Prostate gland (tissue), 2 donors: ENCODE measurements around the gene TGFBR3L.

Experiments used
- CTCF ChIP-seq, 4 experiments: fragments of 200-600 bp in 2 of 4; fragments of 450-650 bp in 2 of 4; sonication (generic) in 2 of 4; IDR thresholded peaks; 1 replicate in 3 of 4; 2 replicates in 1 of 4; pipeline ENCODE4 v1.5.1; 2016 to 2019; ENCODE audit warnings: antibody characterized with exemption in 4 of 4, mild to moderate bottlenecking in 2 of 4, moderate library complexity in 2 of 4
- POLR2A ChIP-seq: fragments of 450-650 bp; IDR thresholded peaks from one replicate; pipeline ENCODE4 v1.6.1; 2016; ENCODE audit warnings: antibody characterized with exemption, mild to moderate bottlenecking

- TF ChIP-seq POLR2A (no peak), CTCF (IDR thresholded peaks at IDR 0.05) (no peak)
Observed at GRCh38 chr19:7867092-7867844, 47.4 kb upstream of the TGFBR3L start.
